OCI-LY3 (cell line): ENCODE measurements around the gene ARFGAP3.

Source experiments
- CTCF ChIP-seq: fragments of 200-600, 300-600 bp; sonication (generic); IDR thresholded peaks from 2 replicates; pipeline ENCODE4 v1.5.1; 2014; ENCODE audit warnings: antibody characterized with exemption, low read length, low read depth
- EZH2phosphoT487 ChIP-seq: fragments of 200-600 bp; shearing (Covaris generic); IDR thresholded peaks from 2 replicates; pipeline ENCODE4 v1.6.1; 2018; ENCODE audit warnings: antibody characterized with exemption, mixed run types, low read depth

- TF ChIP-seq CTCF (no peak), EZH2phosphoT487 (no peak)
These were observed 20.1 kb upstream of the ARFGAP3 start for GRCh38 chr22:42877158-42877557.
